HepG2 (cell line): ENCODE data around the gene ADGRL3.

Source experiments
- CEBPB ChIP-seq: IDR thresholded peaks from 2 replicates; pipeline ENCODE4 v1.6.1; 2011; ENCODE audit warnings: low read depth, low read length, improper control_type of control experiment, borderline replicate concordance
- CREB1 ChIP-seq, 2 experiments: fragments of 450-650 bp in 1 of 2; IDR thresholded peaks; 2 replicates each; pipeline ENCODE4 v1.6.1; 2016 to 2017; ENCODE audit warnings: control low read depth in 1 of 2, mild to moderate bottlenecking in 1 of 2, missing compliant biosample characterization in 1 of 2, missing genetic modification characterization in 1 of 2
- CREM ChIP-seq, 2 experiments: sonication (generic) in 1 of 2; formaldehyde crosslinking in 1 of 2; IDR thresholded peaks; 2 replicates each; pipeline versions ENCODE4 v1.4.0 to v1.6.1; 2016 to 2020; ENCODE audit warnings: antibody characterized with exemption in 1 of 2, mild to moderate bottlenecking in 1 of 2, missing genetic modification reagents in 1 of 2
- CTCF ChIP-seq: sonication (generic); formaldehyde crosslinking; IDR thresholded peaks from 2 replicates; pipeline ENCODE4 v1.5.0; 2020; ENCODE audit warnings: mild to moderate bottlenecking, missing genetic modification reagents, moderate library complexity
- HDAC1 ChIP-seq: sonication (generic); formaldehyde crosslinking; IDR thresholded peaks from 2 replicates; pipeline ENCODE4 v1.5.1; 2020; ENCODE audit warnings: mild to moderate bottlenecking, missing genetic modification reagents
- KLF16 ChIP-seq, 2 experiments: sonication (generic) in 1 of 2; formaldehyde crosslinking in 1 of 2; IDR thresholded peaks; 2 replicates each; pipeline versions ENCODE4 v1.6.1 to v1.8.0; 2016 to 2023; ENCODE audit warnings: missing genetic modification reagents in 2 of 2, missing compliant biosample characterization in 1 of 2
- POLR2A ChIP-seq, 2 experiments: IDR thresholded peaks; 2 replicates each; pipeline ENCODE4 v1.6.1; 2011; ENCODE audit warnings: low read depth in 2 of 2, low read length in 2 of 2, mild to moderate bottlenecking in 1 of 2, moderate library complexity in 1 of 2; ENCODE audit not compliant: insufficient read depth in 1 of 2
- SIX4 ChIP-seq: sonication (generic); formaldehyde crosslinking; IDR thresholded peaks from 2 replicates; pipeline ENCODE4 v1.4.0; 2020; ENCODE audit warnings: missing genetic modification reagents
- ZFP1 ChIP-seq: IDR thresholded peaks from 2 replicates; pipeline ENCODE4 v1.6.1; 2016
- ZNF180 ChIP-seq: sonication (generic); formaldehyde crosslinking; IDR thresholded peaks from 2 replicates; pipeline ENCODE4 v1.4.0; 2020; ENCODE audit warnings: low read depth, missing genetic modification reagents, borderline replicate concordance
- ZZZ3 ChIP-seq: sonication (generic); formaldehyde crosslinking; IDR thresholded peaks from 2 replicates; pipeline ENCODE4 v1.4.0; 2020; ENCODE audit warnings: missing genetic modification reagents, mild to moderate bottlenecking, borderline replicate concordance

- TF ChIP-seq POLR2A (IDR thresholded peaks at IDR 0.05; ENCODE audit: insufficient read depth in 1 of 2, low read depth in 2 of 2, low read length in 2 of 2) (no peak), CREB1 (IDR thresholded peaks at IDR 0.05) (no peak), CREB1 (CRISPR knock-in tag; IDR thresholded peaks at IDR 0.05) (no peak), ZNF180 (no peak), ZFP1 (no peak), HDAC1 (CRISPR knock-in tag) (no peak), KLF16 (CRISPR knock-in tag; IDR thresholded peaks at IDR 0.05) (no peak), CEBPB (no peak), SIX4 (no peak), CTCF (CRISPR knock-in tag) (no peak), ZZZ3 (CRISPR knock-in tag) (no peak), CREM (IDR thresholded peaks at IDR 0.05) (no peak), CREM (CRISPR knock-in tag; IDR thresholded peaks at IDR 0.05) (no peak)
Measured at GRCh38 chr4:61827907-61828391, 627.8 kb downstream of the ADGRL3 start.
